Progenitor cell of endocrine pancreas (in vitro differentiated cells): Measurements from ENCODE around the gene ATG13. TPM values are rescaled to one million over a fixed set of nuclear protein-coding genes. Genes with fewer than 3 reads are reported as not detected.

Source experiments
- DNase-seq: peaks from one replicate; pipeline ENCODE4 v3.0.0; 2021; ENCODE audit warnings: low spot score; ENCODE audit not compliant: unreplicated experiment
- H3K27ac Mint-ChIP-seq: 2 replicates; pipeline ENCODE4 v1.8.0; 2021; ENCODE audit warnings: mild to moderate bottlenecking, moderate library complexity, mixed read lengths
- H3K27me3 Mint-ChIP-seq: 2 replicates; pipeline ENCODE4 v1.8.0; 2021; ENCODE audit warnings: mixed read lengths
- H3K36me3 Mint-ChIP-seq: 2 replicates; pipeline ENCODE4 v1.8.0; 2022; ENCODE audit warnings: mixed read lengths; ENCODE audit not compliant: insufficient read depth
- H3K4me1 Mint-ChIP-seq: 2 replicates; pipeline ENCODE4 v1.8.0; 2021; ENCODE audit warnings: low read depth, mixed read lengths
- H3K4me3 Mint-ChIP-seq: 2 replicates; pipeline ENCODE4 v1.8.0; 2021; ENCODE audit warnings: low read depth, mild to moderate bottlenecking, moderate library complexity, mixed read lengths
- H3K9me3 Mint-ChIP-seq: 2 replicates; pipeline ENCODE4 v1.8.0; 2021; ENCODE audit warnings: low read depth, mixed read lengths
- CTCF ChIP-seq: fragments of 200-600 bp; sonication (generic); IDR thresholded peaks from one replicate; pipeline ENCODE4 v1.5.0; 2021; ENCODE audit warnings: antibody characterized with exemption, mild to moderate bottlenecking; ENCODE audit not compliant: unreplicated experiment
- total RNA-seq: library from RNA; stranded (reverse); gene quantifications from 2 replicates; pipeline ENCODE4 v1.2.1, GENCODE V29; 2021

ATG13 gene
- total RNA-seq, 1 donor from 2014 or later = 69.8 TPM

GRCh38 chr11:46724088-46724487 is 106.7 kb downstream of the ATG13 start:
- no peaks in the 10 kb centered on the region for H3K36me3 Mint-ChIP-seq
- H3K27me3 Mint-ChIP-seq = no peaks in the 10 kb centered on the region
- no peaks in the 10 kb centered on the region for H3K9me3 Mint-ChIP-seq
- no peak for DNase-seq
- H3K4me1 Mint-ChIP-seq = peaks cover 12% of the 10 kb centered on the region
- H3K27ac Mint-ChIP-seq = peak overlapping the region; percentile 43
- no peak overlapping the region for H3K4me3 Mint-ChIP-seq
- TF ChIP-seq CTCF = no peak

Other genes with a start within 250 kb of the ATG13 start
- 1,921 and 2,040 TPM in 2 replicates for gene MDK, start 235.9 kb upstream of the ATG13 start, total RNA-seq
- gene CHRM4, start 225.8 kb upstream of the ATG13 start, total RNA-seq = 0.51 and 0.81 TPM in 2 replicates
- 44.0 and 45.3 TPM in 2 replicates for gene AMBRA1, start 23.5 kb upstream of the ATG13 start, total RNA-seq
- gene HARBI1, start 326 bp upstream of the ATG13 start, total RNA-seq = 7.9 and 9.0 TPM in 2 replicates
- gene ARHGAP1, start 83.1 kb downstream of the ATG13 start, total RNA-seq = 39.0 and 39.8 TPM in 2 replicates
- 11.6 and 13.7 TPM in 2 replicates for gene ZNF408, start 83.5 kb downstream of the ATG13 start, total RNA-seq
- 21.8 and 22.8 TPM in 2 replicates for gene F2, start 101.7 kb downstream of the ATG13 start, total RNA-seq
- 146 and 151 TPM in 2 replicates for gene CKAP5, start 228.7 kb downstream of the ATG13 start, total RNA-seq